Large intestine (tissue), 3 donors: Measurements from ENCODE around the gene POU2F1. TPM values are rescaled to one million over a fixed set of nuclear protein-coding genes. Genes with fewer than 3 reads are reported as not detected.

Source experiments
- DNase-seq, 2 donors: peaks; one replicate each; pipeline versions ENCODE4 v3.0.0 to v3.0.0-alpha.2; 2013
- H3K27ac ChIP-seq: one replicate; pipeline ENCODE4 v1.5.1; 2013; ENCODE audit warnings: low read length
- H3K27me3 ChIP-seq: 2 replicates; pipeline ENCODE4 v1.6.1; 2013; ENCODE audit warnings: low read length; ENCODE audit not compliant: control insufficient read depth, insufficient read depth
- H3K36me3 ChIP-seq: 2 replicates; pipeline ENCODE4 v1.6.1; 2013; ENCODE audit warnings: low read length; ENCODE audit not compliant: control insufficient read depth, insufficient read depth
- H3K4me1 ChIP-seq: one replicate; pipeline ENCODE4 v1.6.1; 2013; ENCODE audit warnings: low read length; ENCODE audit not compliant: control insufficient read depth, insufficient read depth
- H3K4me3 ChIP-seq: one replicate; pipeline ENCODE4 v1.5.1; 2013; ENCODE audit warnings: low read length
- H3K9me3 ChIP-seq: one replicate; pipeline ENCODE4 v1.6.1; 2013; ENCODE audit warnings: mild to moderate bottlenecking, low read depth, low read length, moderate library complexity; ENCODE audit not compliant: control insufficient read depth
- WGBS: methylation state at CpG from one replicate; pipeline ENCODE4 v1.1.5; 2013; ENCODE audit warnings: low lambda C conversion rate; ENCODE audit not compliant: insufficient coverage; 5-methylcytosine and 5-hydroxymethylcytosine counted together
- polyA plus RNA-seq: library from polyadenylated mRNA; unstranded; fragments of 120-200 nt; gene quantifications from one replicate; pipeline ENCODE4 v1.2.1, GENCODE V29; 2013

The POU2F1 gene
- polyA plus RNA-seq, 1 donor = 8.9 TPM

GRCh38 chr1:167412920-167413319 lies 192.2 kb downstream of the POU2F1 start:
- no peaks in the 10 kb centered on the region for H3K4me1 ChIP-seq
- WGBS = 100% methylated on average over 1 of the region's 5 CpGs
- H3K9me3 ChIP-seq = no peaks in the 10 kb centered on the region
- DNase-seq = no peak
- peaks cover 28% of the 10 kb centered on the region for H3K36me3 ChIP-seq
- no peaks in the 10 kb centered on the region for H3K27me3 ChIP-seq
- H3K27ac ChIP-seq = no peak overlapping the region
- no peak overlapping the region for H3K4me3 ChIP-seq

GRCh38 chr1:167413328-167413727 lies 192.6 kb downstream of the POU2F1 start:
- no peaks in the 10 kb centered on the region for H3K4me1 ChIP-seq
- peaks cover 28% of the 10 kb centered on the region for H3K36me3 ChIP-seq
- no peak overlapping the region for H3K27ac ChIP-seq
- no CpG with 5 or more reads among the region's 3 CpGs for WGBS
- no peak overlapping the region for H3K4me3 ChIP-seq
- H3K27me3 ChIP-seq = no peaks in the 10 kb centered on the region
- no peaks in the 10 kb centered on the region for H3K9me3 ChIP-seq
- no peak for DNase-seq

GRCh38 chr1:167416506-167416905 lies 195.8 kb downstream of the POU2F1 start:
- Histone ChIP-seq H3K36me3 (peaks cover 26% of the 10 kb centered on the region), H3K27ac (no peak overlapping the region), H3K4me1 (no peaks in the 10 kb centered on the region), H3K27me3 (no peaks in the 10 kb centered on the region), H3K4me3 (no peak overlapping the region), H3K9me3 (no peaks in the 10 kb centered on the region)
- WGBS = no CpG with 5 or more reads among the region's 1 CpG
- DNase-seq = no peak

- H3K27ac ChIP-seq = no peak overlapping the region
- H3K4me1 ChIP-seq = no peaks in the 10 kb centered on the region
- DNase-seq = no peak
- H3K4me3 ChIP-seq = no peak overlapping the region
- no peaks in the 10 kb centered on the region for H3K9me3 ChIP-seq
- H3K36me3 ChIP-seq = peaks cover 16% of the 10 kb centered on the region
- no peaks in the 10 kb centered on the region for H3K27me3 ChIP-seq
Observed at GRCh38 chr1:167418391-167418790, 197.7 kb downstream of the POU2F1 start.

- H3K9me3 ChIP-seq = no peaks in the 10 kb centered on the region
- H3K4me1 ChIP-seq = no peaks in the 10 kb centered on the region
- no peak for DNase-seq
- H3K27ac ChIP-seq = no peak overlapping the region
- no peak overlapping the region for H3K4me3 ChIP-seq
- H3K36me3 ChIP-seq = peaks cover 13% of the 10 kb centered on the region
- no peaks in the 10 kb centered on the region for H3K27me3 ChIP-seq
Observed at GRCh38 chr1:167419245-167419644, 198.6 kb downstream of the POU2F1 start.

- Histone ChIP-seq H3K9me3 (no peaks in the 10 kb centered on the region), H3K4me1 (no peaks in the 10 kb centered on the region), H3K4me3 (no peak overlapping the region), H3K36me3 (peaks cover 13% of the 10 kb centered on the region), H3K27ac (no peak overlapping the region), H3K27me3 (no peaks in the 10 kb centered on the region)
- no peak for DNase-seq
- 0% methylated on average over 1 of the region's 3 CpGs for WGBS
Observed at GRCh38 chr1:167420510-167420909, 199.8 kb downstream of the POU2F1 start.

- Histone ChIP-seq H3K27me3 (no peaks in the 10 kb centered on the region), H3K27ac (no peak overlapping the region), H3K4me1 (no peaks in the 10 kb centered on the region), H3K36me3 (peaks cover 5% of the 10 kb centered on the region), H3K9me3 (no peaks in the 10 kb centered on the region), H3K4me3 (no peak overlapping the region)
- no peak for DNase-seq
- 88% methylated on average over 5 of the region's 15 CpGs for WGBS
Observed at GRCh38 chr1:167423684-167424619, 203.3 kb downstream of the POU2F1 start.

GRCh38 chr1:167425482-167425881 lies 204.8 kb downstream of the POU2F1 start:
- Histone ChIP-seq H3K4me1 (no peaks in the 10 kb centered on the region), H3K27ac (no peak overlapping the region), H3K9me3 (no peaks in the 10 kb centered on the region), H3K36me3 (peaks cover 5% of the 10 kb centered on the region), H3K4me3 (no peak overlapping the region), H3K27me3 (no peaks in the 10 kb centered on the region)
- DNase-seq = no peak
- WGBS = no CpG with 5 or more reads among the region's 7 CpGs

GRCh38 chr1:167426716-167427115 lies 206.0 kb downstream of the POU2F1 start:
- WGBS = no CpG with 5 or more reads among the region's 4 CpGs
- Histone ChIP-seq H3K4me1 (no peaks in the 10 kb centered on the region), H3K4me3 (no peak overlapping the region), H3K27me3 (no peaks in the 10 kb centered on the region), H3K36me3 (peaks cover 5% of the 10 kb centered on the region), H3K9me3 (no peaks in the 10 kb centered on the region), H3K27ac (no peak overlapping the region)
- DNase-seq = no peak

GRCh38 chr1:167427848-167428247 lies 207.2 kb downstream of the POU2F1 start:
- no peak overlapping the region for H3K27ac ChIP-seq
- no peaks in the 10 kb centered on the region for H3K9me3 ChIP-seq
- no peak overlapping the region for H3K4me3 ChIP-seq
- no CpG with 5 or more reads among the region's 5 CpGs for WGBS
- peaks cover 2% of the 10 kb centered on the region for H3K36me3 ChIP-seq
- no peaks in the 10 kb centered on the region for H3K27me3 ChIP-seq
- no peaks in the 10 kb centered on the region for H3K4me1 ChIP-seq
- DNase-seq = no peak

- Histone ChIP-seq H3K36me3 (peaks cover 2% of the 10 kb centered on the region), H3K27ac (no peak overlapping the region), H3K27me3 (no peaks in the 10 kb centered on the region), H3K4me1 (no peaks in the 10 kb centered on the region), H3K4me3 (no peak overlapping the region), H3K9me3 (no peaks in the 10 kb centered on the region)
- no CpG with 5 or more reads among the region's 2 CpGs for whole genome bisulfite sequencing
- no peak for DNase-seq
Observed at GRCh38 chr1:167428395-167428794, 207.7 kb downstream of the POU2F1 start.
